ENCODE results near the gene STX5.
"Not testable (repeated sequence)": the region's sequence is repeated elsewhere in the genome, so short reads cannot be mapped to it uniquely, and the experiment has no call there.

Gene STX5

GRCh38 chr11:62831520-62832335 is at the start of gene STX5:
Gene STX5 (minus strand): TSS chr11:62832051. CDS start chr11:62831243, 808 bp downstream.
- DNase-seq, result peak; percentile 98

- peak; percentile 69 for DNase-seq
Observed at GRCh38 chr11:62880803-62881578, 49.1 kb upstream of the STX5 start, which contains the start of gene SLC3A2. Gene SLC3A2 (plus strand): TSS chr11:62880896. CDS start chr11:62881024, 128 bp downstream.

- DNase-seq, result no peak
Observed at GRCh38 chr11:62880231-62880802, 48.5 kb upstream of the STX5 start.

GRCh38 chr11:62879235-62879978 is 47.6 kb upstream of the STX5 start:
- DNase-seq, result no peak

- no peak for DNase-seq
Observed at GRCh38 chr11:62876712-62877111, 44.9 kb upstream of the STX5 start.

GRCh38 chr11:62875698-62876478 is 44.0 kb upstream of the STX5 start:
- DNase-seq, result no peak

- DNase-seq, result no peak
Observed at GRCh38 chr11:62874851-62875250, 43.0 kb upstream of the STX5 start.

GRCh38 chr11:62865635-62866034 is 33.8 kb upstream of the STX5 start:
- no peak for DNase-seq

GRCh38 chr11:62863687-62864335 is 32.0 kb upstream of the STX5 start:
- DNase-seq, result no peak

GRCh38 chr11:62861564-62862192 is 29.8 kb upstream of the STX5 start:
- not testable (repeated sequence) for DNase-seq

GRCh38 chr11:62860835-62861563 is 29.1 kb upstream of the STX5 start:
- DNase-seq, result no peak

GRCh38 chr11:62859281-62859703 is 27.4 kb upstream of the STX5 start:
- DNase-seq, result not testable (repeated sequence)

GRCh38 chr11:62858201-62858600 is 26.4 kb upstream of the STX5 start:
- DNase-seq, result no peak

- no peak for DNase-seq
Observed at GRCh38 chr11:62857541-62857982, 25.7 kb upstream of the STX5 start.

- no peak for DNase-seq
Observed at GRCh38 chr11:62856333-62856895, 24.6 kb upstream of the STX5 start.

- DNase-seq, result peak; percentile 91
Observed at GRCh38 chr11:62855571-62856332, 23.9 kb upstream of the STX5 start.

- DNase-seq, result no peak
Observed at GRCh38 chr11:62854825-62855570, 23.1 kb upstream of the STX5 start.
